Right ventricle myocardium superior (tissue), 1 donor: Measurements from ENCODE around the gene CHCHD5. TPM values are rescaled to one million over a fixed set of nuclear protein-coding genes. Genes with fewer than 3 reads are reported as not detected.
"Not testable (repeated sequence)": the region's sequence is repeated elsewhere in the genome, so short reads cannot be mapped to it uniquely, and the experiment has no call there.

Experiments
- ATAC-seq: fragments of 200-7000 bp; cut with Tn5 transposase; one replicate; pipeline ENCODE4 v1.9.1; 2020; ENCODE audit warnings: mild to moderate bottlenecking; ENCODE audit not compliant: poor library complexity
- DNase-seq: peaks from one replicate; pipeline ENCODE4 v3.0.0-alpha.2; 2020
- intact Hi-C: fragments of 100-400 bp; cut with DNase I; formaldehyde crosslinking; loops from one replicate; pipeline ENCODE4 v1.11.2; 2022
- total RNA-seq: library from RNA; stranded (reverse); fragmentation: NEBNext Ultra II Directional; extraction: Animal tissue kit (Norgen Biotek cat#: 25700); gene quantifications from one replicate; pipeline ENCODE4 v1.2.1, GENCODE V29; 2021
- donor health status: DM: no; HTN: yes; CAD: no; lungs with severe emphysema.

Gene CHCHD5
- total RNA-seq, 1 donor from 2014 or later = 18.7 TPM

DNA sequence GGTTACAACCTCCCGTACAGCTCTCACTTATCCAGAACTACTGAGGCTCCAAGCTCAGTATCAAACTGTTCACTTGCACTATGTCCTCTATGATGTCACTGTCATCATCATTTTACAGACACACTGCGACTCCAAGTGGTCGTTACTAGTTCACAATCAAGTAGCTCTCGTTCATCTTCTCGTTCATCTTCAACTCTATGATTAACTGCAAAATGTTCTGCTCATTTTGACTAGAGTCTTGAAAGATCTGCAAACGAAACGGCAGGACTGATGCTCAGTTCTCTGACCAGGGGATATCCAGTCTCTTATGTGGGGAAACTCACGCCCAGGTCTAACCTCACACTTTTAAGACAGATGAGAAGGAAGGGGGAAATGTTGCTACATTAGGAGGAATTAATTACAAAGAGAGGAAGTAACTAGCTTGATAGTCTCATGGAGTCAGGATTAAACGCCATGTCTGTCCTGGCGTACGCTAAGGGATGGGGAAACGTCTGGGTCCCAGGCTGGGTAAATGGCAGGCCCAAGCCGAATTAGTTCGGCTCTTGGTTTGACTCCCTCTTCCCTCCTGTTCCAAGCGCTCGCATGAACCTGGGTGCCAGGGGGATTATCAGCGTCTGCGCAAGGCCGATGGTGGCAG, 794 bp upstream of the CHCHD5 start:
- intact Hi-C loops = loop anchor here (2.0 to 5.0 kb wide), 2 partner anchors 41 to 101 kb away; partner anchors contain the start of genes POLR1B and TTL
- peak; percentile 11 for ATAC-seq

DNA sequence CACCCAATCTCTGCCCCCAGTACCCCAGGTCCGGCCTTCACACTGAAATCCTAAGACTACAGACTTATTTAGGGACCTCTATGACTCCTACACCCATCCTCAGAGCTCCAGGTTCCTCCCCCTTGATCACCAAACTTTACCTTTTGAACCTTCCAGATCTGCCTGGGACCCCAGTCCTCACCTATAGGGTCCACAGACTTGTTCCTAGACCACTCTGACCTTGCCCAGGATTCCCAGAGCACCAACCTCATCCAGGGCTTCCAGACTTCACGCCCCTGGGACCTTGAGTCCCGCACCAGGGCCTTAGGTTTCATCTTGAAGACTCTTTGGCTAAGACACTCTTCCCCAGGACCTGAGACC, 462 bp downstream of the CHCHD5 start:
- ATAC-seq = no peak
- intact Hi-C loops = loop anchor here (5.0 kb wide), 1 partner anchor 43 kb away; the partner anchor contains the start of gene POLR1B
- DNase-seq = no peak

More for the DNA sequence above, 794 bp upstream of the CHCHD5 start:
- DNase-seq = no peak

- ATAC-seq = no peak
- no peak for DNase-seq
- intact Hi-C loops = no loop called here
Measured at GRCh38 chr2:112585400-112585799, 991 bp downstream of the CHCHD5 start.

DNA sequence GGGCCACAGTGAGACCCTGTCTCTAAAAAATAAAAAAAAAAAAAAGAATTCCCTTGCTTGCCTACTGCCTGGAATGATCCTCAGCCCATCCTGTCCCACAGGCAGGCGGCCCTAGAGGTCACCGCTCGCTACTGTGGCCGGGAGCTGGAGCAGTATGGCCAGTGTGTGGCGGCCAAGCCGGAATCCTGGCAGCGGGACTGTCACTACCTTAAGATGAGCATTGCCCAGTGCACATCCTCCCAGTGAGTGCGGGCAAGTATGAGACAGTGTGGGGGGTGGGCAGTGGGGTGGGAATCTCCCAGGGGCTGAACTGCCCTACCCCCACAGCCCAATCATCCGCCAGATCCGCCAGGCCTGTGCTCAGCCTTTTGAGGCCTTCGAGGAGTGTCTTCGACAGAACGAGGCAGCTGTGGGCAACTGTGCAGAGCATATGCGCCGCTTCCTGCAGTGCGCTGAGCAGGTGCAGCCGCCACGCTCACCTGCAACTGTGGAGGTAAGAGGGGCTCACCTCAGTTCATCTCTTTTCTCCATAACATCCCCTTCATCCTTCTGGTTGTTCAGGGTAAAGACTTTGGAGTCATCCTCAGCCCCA, 1.6 kb downstream of the CHCHD5 start:
- DNase-seq (no peak), ATAC-seq (no peak)
- intact Hi-C loops = no loop called here

DNA sequence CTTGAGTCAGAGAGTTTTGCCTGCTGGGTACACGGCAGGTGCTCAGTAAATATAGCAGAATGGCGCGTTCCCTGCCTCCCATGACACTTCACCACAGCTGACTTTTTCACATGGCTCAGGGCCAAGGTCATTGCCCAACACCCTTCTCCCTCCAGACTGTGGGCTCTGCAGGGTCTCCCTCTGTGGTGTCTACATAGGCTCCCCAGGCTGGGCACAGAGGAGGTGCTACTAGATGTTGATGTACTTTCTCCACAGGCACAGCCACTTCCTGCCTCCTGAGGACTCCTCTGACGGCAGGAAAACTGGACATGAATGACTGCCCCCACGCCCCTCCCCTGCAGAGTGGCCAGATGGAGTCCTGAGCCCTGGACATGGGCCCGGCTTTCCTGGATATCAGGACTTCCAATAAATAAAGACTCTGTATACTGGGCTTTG, 4.2 kb downstream of the CHCHD5 start:
- ATAC-seq (no peak), DNase-seq (no peak)
- intact Hi-C loops = no loop called here

DNA sequence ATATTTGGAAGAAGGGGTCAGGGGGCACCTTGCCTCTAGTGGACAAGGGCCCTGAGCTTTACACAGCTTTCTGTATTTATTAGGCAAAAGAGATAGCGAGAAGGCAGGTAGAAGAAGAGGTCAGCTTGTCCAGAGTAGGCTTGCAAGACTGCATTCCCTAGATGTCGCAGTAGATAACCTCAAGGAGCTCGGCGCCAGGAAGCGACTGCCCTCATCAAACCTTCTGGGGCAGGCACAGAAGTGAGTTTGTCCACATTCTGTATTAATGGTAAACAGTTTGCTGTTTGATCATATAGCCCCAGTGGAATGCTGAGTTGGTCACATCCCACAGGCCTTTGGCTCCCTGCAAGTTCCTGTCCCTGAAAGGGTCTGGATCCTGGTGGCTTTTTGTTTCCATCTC, 7.0 kb downstream of the CHCHD5 start:
- intact Hi-C loops = no loop called here
- DNase-seq = no peak
- ATAC-seq = no peak

- DNase-seq (no peak), ATAC-seq (no peak)
- intact Hi-C loops = no loop called here
Measured at GRCh38 chr2:112593736-112594135, 9.3 kb downstream of the CHCHD5 start.

DNA sequence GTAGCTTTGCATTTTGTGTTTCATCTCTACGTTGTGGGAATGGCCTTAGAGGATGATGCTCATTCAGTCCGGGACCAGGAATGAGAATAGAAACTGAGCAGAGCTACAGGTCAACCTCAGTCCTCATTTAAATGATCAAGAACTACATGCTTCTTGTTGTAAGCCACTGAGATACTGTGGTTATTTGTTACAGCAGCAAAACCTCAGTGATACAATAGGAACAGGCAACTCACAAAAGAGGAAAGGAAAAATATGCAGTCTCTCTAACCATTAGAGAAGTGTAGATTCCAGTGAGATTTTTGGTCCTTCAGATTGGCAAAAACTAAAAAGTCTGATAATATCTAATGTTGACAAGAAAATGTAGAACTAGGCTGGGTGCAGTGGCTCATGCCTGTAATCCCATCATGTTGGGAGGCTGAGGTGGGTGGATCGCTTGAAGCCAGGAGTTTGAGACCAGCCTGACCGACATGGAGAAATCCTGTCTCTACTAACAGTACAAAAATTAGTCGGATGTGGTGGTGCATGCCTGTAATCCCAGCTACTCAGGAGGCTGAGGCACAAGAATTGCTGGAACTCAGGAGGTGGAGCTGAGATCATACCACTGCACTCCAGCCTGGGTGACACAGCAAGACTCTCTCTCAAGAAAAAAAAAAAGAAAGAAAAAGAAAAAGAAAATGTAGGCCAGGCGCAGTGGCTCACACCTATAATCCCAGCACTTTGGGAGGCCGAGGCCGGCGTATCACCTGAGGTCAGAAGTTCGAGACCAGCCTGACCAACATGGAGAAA, 13.3 kb downstream of the CHCHD5 start:
- no peak for DNase-seq
- intact Hi-C loops = no loop called here
- ATAC-seq = no peak

- ATAC-seq (no peak), DNase-seq (no peak)
- intact Hi-C loops = no loop called here
Measured at GRCh38 chr2:112600634-112601033, 16.2 kb downstream of the CHCHD5 start.

DNA sequence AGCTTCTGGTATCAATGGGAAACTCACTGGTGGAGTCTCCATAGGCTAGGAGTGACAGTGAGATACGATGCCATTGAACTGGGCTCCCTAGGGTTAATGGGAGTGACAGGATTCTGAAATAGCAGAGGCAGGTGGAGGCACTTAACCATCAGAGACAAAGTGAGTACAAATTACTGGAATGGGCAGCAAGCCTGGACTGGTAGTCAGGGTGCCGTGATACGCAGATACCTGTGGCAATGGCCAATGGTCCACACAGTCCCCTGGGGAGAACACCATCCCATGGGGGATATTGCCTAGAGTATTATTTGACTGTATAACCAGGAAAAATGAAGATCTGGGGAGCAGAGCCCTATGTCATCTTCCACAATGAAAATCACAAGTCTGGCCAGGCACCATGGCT, 17.3 kb downstream of the CHCHD5 start:
- no peak for ATAC-seq
- intact Hi-C loops = no loop called here

GRCh38 chr2:112602917-112603316, 18.5 kb downstream of the CHCHD5 start:
- no peak for ATAC-seq
- DNase-seq = no peak
- intact Hi-C loops = no loop called here

More for the DNA sequence above, 17.3 kb downstream of the CHCHD5 start:
- DNase-seq = no peak

- intact Hi-C loops = no loop called here
- ATAC-seq (no peak), DNase-seq (no peak)
Measured at GRCh38 chr2:112603731-112604130, 19.3 kb downstream of the CHCHD5 start.

- intact Hi-C loops = no loop called here
- DNase-seq (no peak), ATAC-seq (no peak)
Measured at GRCh38 chr2:112604952-112605351, 20.5 kb downstream of the CHCHD5 start.

DNA sequence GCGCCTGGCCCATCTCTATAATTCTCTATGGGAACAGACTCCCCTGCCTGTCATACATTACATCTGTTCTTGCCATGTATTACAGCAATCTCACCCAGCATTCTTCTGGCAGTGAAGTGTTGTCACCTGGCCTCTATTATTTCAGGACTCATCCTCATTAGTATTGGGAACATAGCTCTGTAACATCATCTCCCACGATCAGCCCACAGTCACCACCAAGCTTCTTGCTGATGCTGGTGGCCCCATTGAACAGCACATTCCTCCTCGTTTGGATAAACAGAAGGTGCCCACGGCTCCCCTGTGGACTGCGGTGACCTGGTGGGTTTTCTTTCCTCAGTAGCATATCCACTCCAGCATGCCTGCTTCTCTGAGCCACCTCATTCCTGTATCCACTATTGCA, 21.5 kb downstream of the CHCHD5 start:
- DNase-seq (no peak), ATAC-seq (no peak)
- intact Hi-C loops = no loop called here

DNA sequence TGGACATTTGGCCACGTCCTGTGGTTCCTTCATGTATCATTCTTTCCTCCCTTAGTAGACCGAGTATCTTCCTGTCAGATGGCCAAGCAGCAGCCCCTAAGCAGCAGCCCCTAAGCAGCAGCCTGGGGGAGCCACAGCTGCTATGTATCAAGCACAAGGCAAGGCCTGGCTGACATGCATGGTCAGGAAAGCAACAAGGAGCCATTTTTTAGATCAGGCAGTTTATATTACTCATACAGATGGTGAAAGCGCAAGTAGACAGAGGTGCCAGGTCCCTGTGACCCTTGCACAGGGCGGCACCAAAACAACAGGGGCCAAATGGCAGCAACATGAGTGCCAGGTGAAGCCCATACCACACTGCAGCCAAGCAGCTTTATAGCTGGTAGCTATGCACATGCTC, 22.1 kb downstream of the CHCHD5 start:
- ATAC-seq (no peak), DNase-seq (no peak)
- intact Hi-C loops = no loop called here

- no peak for DNase-seq
- ATAC-seq = no peak
- intact Hi-C loops = no loop called here
Measured at GRCh38 chr2:112607680-112608438, 23.4 kb downstream of the CHCHD5 start.

DNA sequence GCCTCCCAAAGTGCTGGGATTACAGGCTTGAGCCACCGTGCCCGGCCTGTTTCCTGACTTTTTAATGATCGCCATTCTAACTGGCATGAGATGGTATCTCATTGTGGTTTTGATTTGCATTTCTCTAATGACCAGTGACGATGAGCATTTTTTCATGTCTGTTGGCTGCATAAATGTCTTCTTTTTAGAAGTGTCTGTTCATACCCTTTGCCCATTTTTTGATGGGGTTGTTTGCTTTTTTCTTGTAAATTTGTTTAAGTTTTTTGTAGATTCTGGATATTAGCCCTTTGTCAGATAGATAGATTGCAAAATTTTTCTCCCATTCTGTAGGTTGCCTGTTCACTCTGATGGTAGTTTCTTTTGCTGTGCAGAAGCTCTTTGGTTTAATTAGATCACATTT, 24.9 kb downstream of the CHCHD5 start:
- intact Hi-C loops, DNase-seq, ATAC-seq: not testable (repeated sequence)

DNA sequence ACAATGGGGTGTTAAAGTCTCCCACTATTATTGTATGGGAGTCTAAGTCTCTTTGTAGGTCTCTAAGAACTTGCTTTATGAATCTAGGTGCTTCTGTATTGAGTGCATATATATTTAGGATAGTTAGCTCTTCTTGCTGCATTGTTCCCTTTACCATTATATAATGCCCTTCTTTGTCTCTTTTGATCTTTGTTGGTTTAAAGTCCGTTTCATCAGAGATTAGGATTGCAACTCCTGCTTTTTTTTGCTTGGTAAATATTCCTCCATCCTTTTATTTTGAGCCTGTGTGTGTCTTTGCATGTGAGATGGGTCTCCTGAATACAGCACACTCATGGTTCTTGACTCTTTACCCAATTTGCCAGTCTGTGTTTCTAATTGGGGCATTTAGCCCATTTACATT, 27.9 kb downstream of the CHCHD5 start:
- intact Hi-C loops, ATAC-seq, DNase-seq: not testable (repeated sequence)

- DNase-seq (no peak), ATAC-seq (no peak)
- intact Hi-C loops = no loop called here
Measured at GRCh38 chr2:112614201-112614840, 29.9 kb downstream of the CHCHD5 start.
